ENCODE measurements around the gene YIPF1.

DNA sequence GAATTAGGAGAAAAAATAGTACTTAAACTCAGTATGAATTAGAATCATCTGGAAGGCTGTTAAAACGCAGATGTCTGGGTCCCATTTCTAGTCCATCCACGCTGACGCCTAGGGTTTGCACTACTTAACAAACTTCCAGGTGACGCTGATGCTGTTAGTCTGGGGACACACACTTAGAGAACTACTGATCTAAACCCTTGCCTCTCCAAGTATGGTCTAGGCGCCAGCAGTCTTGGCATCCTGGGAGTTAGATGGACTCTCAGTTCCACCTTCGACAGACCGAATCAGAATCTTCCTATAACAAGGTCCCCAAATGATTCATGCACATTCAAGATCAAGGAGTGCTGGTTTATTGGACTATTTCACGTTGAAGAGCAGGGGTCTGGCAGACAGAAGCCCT is 15.9 kb upstream of the YIPF1 start:
- TF ChIP-seq, protein P1, sequence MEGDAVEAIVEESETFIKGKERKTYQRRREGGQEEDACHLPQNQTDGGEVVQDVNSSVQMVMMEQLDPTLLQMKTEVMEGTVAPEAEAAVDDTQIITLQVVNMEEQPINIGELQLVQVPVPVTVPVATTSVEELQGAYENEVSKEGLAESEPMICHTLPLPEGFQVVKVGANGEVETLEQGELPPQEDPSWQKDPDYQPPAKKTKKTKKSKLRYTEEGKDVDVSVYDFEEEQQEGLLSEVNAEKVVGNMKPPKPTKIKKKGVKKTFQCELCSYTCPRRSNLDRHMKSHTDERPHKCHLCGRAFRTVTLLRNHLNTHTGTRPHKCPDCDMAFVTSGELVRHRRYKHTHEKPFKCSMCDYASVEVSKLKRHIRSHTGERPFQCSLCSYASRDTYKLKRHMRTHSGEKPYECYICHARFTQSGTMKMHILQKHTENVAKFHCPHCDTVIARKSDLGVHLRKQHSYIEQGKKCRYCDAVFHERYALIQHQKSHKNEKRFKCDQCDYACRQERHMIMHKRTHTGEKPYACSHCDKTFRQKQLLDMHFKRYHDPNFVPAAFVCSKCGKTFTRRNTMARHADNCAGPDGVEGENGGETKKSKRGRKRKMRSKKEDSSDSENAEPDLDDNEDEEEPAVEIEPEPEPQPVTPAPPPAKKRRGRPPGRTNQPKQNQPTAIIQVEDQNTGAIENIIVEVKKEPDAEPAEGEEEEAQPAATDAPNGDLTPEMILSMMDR (IDR thresholded peaks at IDR 0.05), result no peak
- TF ChIP-seq POLR2A (IDR thresholded peaks at IDR 0.05), result no peak
